SH-SY5Y (cell line): ENCODE results near the gene IPMK.

Experiments
- GATA2 ChIP-seq: IDR thresholded peaks from 2 replicates; pipeline ENCODE4 v1.6.1; 2011; ENCODE audit warnings: mild to moderate bottlenecking, low read depth, low read length
- GATA3 ChIP-seq: IDR thresholded peaks from 2 replicates; pipeline ENCODE4 v1.6.1; 2011; ENCODE audit warnings: low read depth, mild to moderate bottlenecking, low read length, moderate library complexity

- TF ChIP-seq GATA2 (no peak), GATA3 (no peak)
These were observed 27.2 kb downstream of the IPMK start for GRCh38 chr10:58240531-58240930.
